MM.1S (cell line): ENCODE data around the gene LHCGR.

Experiments used
- DNase-seq: peaks from one replicate; pipeline ENCODE4 v3.0.0-alpha.2; 2015
- H2AFZ ChIP-seq: fragments of 300-600 bp; sonication (generic); 2 replicates; pipeline ENCODE4 v1.6.0; 2016; ENCODE audit warnings: antibody characterized with exemption, low read length
- H3F3A ChIP-seq: fragments of 300-600 bp; sonication (generic); 2 replicates; pipeline ENCODE4 v1.6.1; 2016; ENCODE audit warnings: mild to moderate bottlenecking, antibody characterized with exemption, low read length, moderate library complexity, mixed read lengths; ENCODE audit not compliant: insufficient read depth
- H3K27ac ChIP-seq: fragments of 300-600 bp; sonication (generic); 2 replicates; pipeline ENCODE4 v1.5.1; 2016; ENCODE audit warnings: mild to moderate bottlenecking, low read length
- H3K27me3 ChIP-seq: fragments of 300-600 bp; sonication (generic); replicated peaks from 2 replicates; pipeline ENCODE4 v1.6.0; 2016; ENCODE audit warnings: low read length; ENCODE audit not compliant: insufficient read depth
- H3K36me3 ChIP-seq: fragments of 300-600 bp; sonication (generic); replicated peaks from 2 replicates; pipeline ENCODE4 v1.6.1; 2016; ENCODE audit warnings: mild to moderate bottlenecking, low read length, mixed read lengths; ENCODE audit not compliant: insufficient read depth
- H3K4me1 ChIP-seq: fragments of 300-600 bp; sonication (generic); 2 replicates; pipeline ENCODE4 v1.6.1; 2016; ENCODE audit warnings: low read length, mixed read lengths
- H3K4me2 ChIP-seq: fragments of 300-600 bp; sonication (generic); 2 replicates; pipeline ENCODE4 v1.6.0; 2016; ENCODE audit warnings: low read depth, low read length
- H3K4me3 ChIP-seq: fragments of 300-600 bp; sonication (generic); 2 replicates; pipeline ENCODE4 v1.5.1; 2016; ENCODE audit warnings: low read length, mixed read lengths
- H3K79me2 ChIP-seq: fragments of 300-600 bp; sonication (generic); 2 replicates; pipeline ENCODE4 v1.6.1; 2016; ENCODE audit warnings: mixed run types, low read length, mixed read lengths
- H3K9ac ChIP-seq: fragments of 300-600 bp; sonication (generic); 2 replicates; pipeline ENCODE4 v1.6.1; 2016; ENCODE audit warnings: low read length, mixed read lengths
- H3K9me2 ChIP-seq: fragments of 300-600 bp; sonication (generic); replicated peaks from 2 replicates; pipeline ENCODE4 v1.6.1; 2016; ENCODE audit warnings: mild to moderate bottlenecking, low read length, mixed read lengths; ENCODE audit not compliant: insufficient read depth
- H3K9me3 ChIP-seq: fragments of 300-600 bp; sonication (generic); replicated peaks from 2 replicates; pipeline ENCODE4 v1.6.1; 2016; ENCODE audit warnings: mild to moderate bottlenecking, low read length, mixed read lengths; ENCODE audit not compliant: insufficient read depth
- H4K20me1 ChIP-seq: fragments of 300-600 bp; sonication (generic); 2 replicates; pipeline ENCODE4 v1.6.1; 2016; ENCODE audit warnings: mild to moderate bottlenecking, low read length, moderate library complexity, mixed read lengths; ENCODE audit not compliant: insufficient read depth
- CTCF ChIP-seq: fragments of 300-600 bp; sonication (generic); IDR thresholded peaks from 2 replicates; pipeline ENCODE4 v1.5.1; 2016; ENCODE audit warnings: antibody characterized with exemption, low read length, mixed read lengths
- EZH2 ChIP-seq: fragments of 300-600 bp; sonication (generic); optimal IDR thresholded peaks from 2 replicates; pipeline ENCODE3; 2017; ENCODE audit warnings: low read depth, mild to moderate bottlenecking, antibody characterized with exemption, low read length, mixed read lengths
- EZH2phosphoT487 ChIP-seq: fragments of 300-600 bp; sonication (generic); IDR thresholded peaks from 2 replicates; pipeline ENCODE4 v1.6.1; 2018; ENCODE audit warnings: antibody characterized with exemption, low read length

Gene LHCGR

GRCh38 chr2:48793671-48794070 is 38.1 kb upstream of the LHCGR start:
- Histone ChIP-seq H4K20me1 (no peaks in the 10 kb centered on the region), H3K4me1 (no peaks in the 10 kb centered on the region), H3K27ac (no peak overlapping the region), H2AFZ (no peak overlapping the region), H3K36me3 (no peaks in the 10 kb centered on the region), H3K4me3 (no peak overlapping the region), H3K9me3 (no peaks in the 10 kb centered on the region), H3K9ac (no peak overlapping the region), H3K27me3 (no peaks in the 10 kb centered on the region), H3K79me2 (no peaks in the 10 kb centered on the region), H3K9me2 (no peaks in the 10 kb centered on the region), H3F3A (no peaks in the 10 kb centered on the region), H3K4me2 (no peak overlapping the region)
- TF ChIP-seq CTCF: no peak
- no peak for TF ChIP-seq EZH2phosphoT487
- TF ChIP-seq EZH2: no peak
- DNase-seq: no peak

GRCh38 chr2:48792030-48792429 is 36.5 kb upstream of the LHCGR start:
- no peaks in the 10 kb centered on the region for H4K20me1 ChIP-seq
- TF ChIP-seq EZH2: no peak
- TF ChIP-seq EZH2phosphoT487: no peak
- TF ChIP-seq CTCF: no peak
- H3K9me2 ChIP-seq: no peaks in the 10 kb centered on the region
- no peaks in the 10 kb centered on the region for H3K36me3 ChIP-seq
- H3K79me2 ChIP-seq: no peaks in the 10 kb centered on the region
- no peaks in the 10 kb centered on the region for H3F3A ChIP-seq
- H3K27ac ChIP-seq: no peak overlapping the region
- no peak overlapping the region for H3K4me2 ChIP-seq
- H3K4me1 ChIP-seq: no peaks in the 10 kb centered on the region
- H3K9me3 ChIP-seq: no peaks in the 10 kb centered on the region
- no peak overlapping the region for H2AFZ ChIP-seq
- no peak for DNase-seq
- H3K27me3 ChIP-seq: no peaks in the 10 kb centered on the region
- no peak overlapping the region for H3K9ac ChIP-seq
- H3K4me3 ChIP-seq: no peak overlapping the region

- Histone ChIP-seq H4K20me1 (no peaks in the 10 kb centered on the region), H3K27me3 (no peaks in the 10 kb centered on the region), H3K4me3 (no peak overlapping the region), H3F3A (no peaks in the 10 kb centered on the region), H3K4me1 (no peaks in the 10 kb centered on the region), H3K36me3 (no peaks in the 10 kb centered on the region), H3K27ac (no peak overlapping the region), H2AFZ (no peak overlapping the region), H3K79me2 (no peaks in the 10 kb centered on the region), H3K4me2 (no peak overlapping the region), H3K9me3 (no peaks in the 10 kb centered on the region), H3K9ac (no peak overlapping the region), H3K9me2 (no peaks in the 10 kb centered on the region)
- TF ChIP-seq CTCF: no peak
- no peak for TF ChIP-seq EZH2
- TF ChIP-seq EZH2phosphoT487: no peak
- no peak for DNase-seq
Observed at GRCh38 chr2:48790407-48791170, 35.1 kb upstream of the LHCGR start.
